ENCODE results near the gene PDZRN4. TPM values are rescaled to one million over a fixed set of nuclear protein-coding genes. Genes with fewer than 3 reads are reported as not detected.
"Not testable (repeated sequence)": the region's sequence is repeated elsewhere in the genome, so short reads cannot be mapped to it uniquely, and the experiment has no call there.

Gene PDZRN4
- total RNA-seq, 1 donor from 2014 or later, result 1.5 TPM

GRCh38 chr12:41310367-41310766 lies 122.2 kb downstream of the PDZRN4 start:
- no peaks in the 10 kb centered on the region for H3K4me1 Mint-ChIP-seq (ENCODE audit: low read depth, unreplicated experiment)
- H3K27me3 Mint-ChIP-seq (ENCODE audit: unreplicated experiment), result no peaks in the 10 kb centered on the region
- H3K9me3 Mint-ChIP-seq (ENCODE audit: unreplicated experiment), result no peaks in the 10 kb centered on the region
- H3K4me3 Mint-ChIP-seq (ENCODE audit: unreplicated experiment), result no peak overlapping the region
- no peaks in the 10 kb centered on the region for H3K36me3 Mint-ChIP-seq (ENCODE audit: unreplicated experiment)
- TF ChIP-seq CTCF (IDR thresholded peaks at IDR 0.05; ENCODE audit: partially characterized antibody, unreplicated experiment), result no peak
- H3K27ac Mint-ChIP-seq (ENCODE audit: unreplicated experiment), result no peak overlapping the region
- DNase-seq, result no peak

GRCh38 chr12:41311883-41312282 lies 123.8 kb downstream of the PDZRN4 start:
- Mint-ChIP-seq H3K9me3 (ENCODE audit: unreplicated experiment) (no peaks in the 10 kb centered on the region), H3K27me3 (ENCODE audit: unreplicated experiment) (no peaks in the 10 kb centered on the region), H3K36me3 (ENCODE audit: unreplicated experiment) (no peaks in the 10 kb centered on the region), H3K27ac (ENCODE audit: unreplicated experiment) (no peak overlapping the region), H3K4me3 (ENCODE audit: unreplicated experiment) (no peak overlapping the region), H3K4me1 (ENCODE audit: low read depth, unreplicated experiment) (no peaks in the 10 kb centered on the region)
- no peak for TF ChIP-seq CTCF (IDR thresholded peaks at IDR 0.05; ENCODE audit: partially characterized antibody, unreplicated experiment)
- no peak for DNase-seq

- H3K4me1 Mint-ChIP-seq (ENCODE audit: low read depth, unreplicated experiment); H3K27ac Mint-ChIP-seq (ENCODE audit: unreplicated experiment); H3K36me3 Mint-ChIP-seq (ENCODE audit: unreplicated experiment); H3K27me3 Mint-ChIP-seq (ENCODE audit: unreplicated experiment); H3K4me3 Mint-ChIP-seq (ENCODE audit: unreplicated experiment); H3K9me3 Mint-ChIP-seq (ENCODE audit: unreplicated experiment); DNase-seq: not testable (repeated sequence)
These were observed 124.3 kb downstream of the PDZRN4 start for GRCh38 chr12:41312451-41312850.

GRCh38 chr12:41325336-41325735 lies 137.2 kb downstream of the PDZRN4 start:
- H3K36me3 Mint-ChIP-seq (ENCODE audit: unreplicated experiment), result no peaks in the 10 kb centered on the region
- TF ChIP-seq CTCF (IDR thresholded peaks at IDR 0.05; ENCODE audit: partially characterized antibody, unreplicated experiment), result no peak
- no peaks in the 10 kb centered on the region for H3K27me3 Mint-ChIP-seq (ENCODE audit: unreplicated experiment)
- no peak overlapping the region for H3K4me3 Mint-ChIP-seq (ENCODE audit: unreplicated experiment)
- H3K27ac Mint-ChIP-seq (ENCODE audit: unreplicated experiment), result no peak overlapping the region
- no peaks in the 10 kb centered on the region for H3K9me3 Mint-ChIP-seq (ENCODE audit: unreplicated experiment)
- DNase-seq, result no peak
- H3K4me1 Mint-ChIP-seq (ENCODE audit: low read depth, unreplicated experiment), result peaks cover 1% of the 10 kb centered on the region

GRCh38 chr12:41327096-41327895 lies 139.2 kb downstream of the PDZRN4 start:
- H3K36me3 Mint-ChIP-seq (ENCODE audit: unreplicated experiment), result no peaks in the 10 kb centered on the region
- H3K27me3 Mint-ChIP-seq (ENCODE audit: unreplicated experiment), result peaks cover 1% of the 10 kb centered on the region
- no peaks in the 10 kb centered on the region for H3K9me3 Mint-ChIP-seq (ENCODE audit: unreplicated experiment)
- no peak for DNase-seq
- no peak for TF ChIP-seq CTCF (IDR thresholded peaks at IDR 0.05; ENCODE audit: partially characterized antibody, unreplicated experiment)
- peaks cover 1% of the 10 kb centered on the region for H3K4me1 Mint-ChIP-seq (ENCODE audit: low read depth, unreplicated experiment)
- no peak overlapping the region for H3K27ac Mint-ChIP-seq (ENCODE audit: unreplicated experiment)
- H3K4me3 Mint-ChIP-seq (ENCODE audit: unreplicated experiment), result no peak overlapping the region
